HepG2 (cell line): Measurements from ENCODE around the gene PIGL.

Experiments
- BRCA1 ChIP-seq: sonication (generic); formaldehyde crosslinking; IDR thresholded peaks from 2 replicates; pipeline ENCODE4 v1.4.0; 2020; ENCODE audit warnings: missing genetic modification reagents
- CREB1 ChIP-seq, 2 experiments: fragments of 450-650 bp in 1 of 2; IDR thresholded peaks; 2 replicates each; pipeline ENCODE4 v1.6.1; 2016 to 2017; ENCODE audit warnings: control low read depth in 1 of 2, mild to moderate bottlenecking in 1 of 2, missing compliant biosample characterization in 1 of 2, missing genetic modification characterization in 1 of 2
- CTCF ChIP-seq: sonication (generic); formaldehyde crosslinking; IDR thresholded peaks from 2 replicates; pipeline ENCODE4 v1.5.0; 2020; ENCODE audit warnings: mild to moderate bottlenecking, missing genetic modification reagents, moderate library complexity
- E2F5 ChIP-seq: sonication (generic); formaldehyde crosslinking; conservative IDR thresholded peaks from 2 replicates; pipeline ENCODE4 v1.4.0; 2020; ENCODE audit warnings: missing genetic modification reagents
- EZH2 ChIP-seq: conservative IDR thresholded peaks from 2 replicates; pipeline ENCODE4 v1.6.1; 2012; ENCODE audit warnings: mild to moderate bottlenecking, low read depth, low read length, moderate library complexity
- NR2F1 ChIP-seq, 2 experiments: fragments of 450-650 bp in 1 of 2; formaldehyde crosslinking in 1 of 2; IDR thresholded peaks; 2 replicates each; pipeline versions ENCODE4 v1.5.0 to v1.6.1; 2016 to 2020; ENCODE audit warnings: mild to moderate bottlenecking in 1 of 2, missing compliant biosample characterization in 1 of 2, missing genetic modification reagents in 1 of 2, moderate library complexity in 1 of 2
- PAXIP1 ChIP-seq: sonication (generic); formaldehyde crosslinking; conservative IDR thresholded peaks from 2 replicates; pipeline ENCODE4 v1.4.0; 2020; ENCODE audit warnings: mild to moderate bottlenecking, missing genetic modification reagents, moderate library complexity
- POLR2A ChIP-seq, 2 experiments: IDR thresholded peaks; 2 replicates each; pipeline ENCODE4 v1.6.1; 2011; ENCODE audit warnings: low read depth in 2 of 2, low read length in 2 of 2, mild to moderate bottlenecking in 1 of 2, moderate library complexity in 1 of 2; ENCODE audit not compliant: insufficient read depth in 1 of 2
- ZNF543 ChIP-seq: sonication (generic); formaldehyde crosslinking; IDR thresholded peaks from 2 replicates; pipeline ENCODE4 v1.4.0; 2020; ENCODE audit warnings: mild to moderate bottlenecking, missing genetic modification reagents

GRCh38 chr17:16239931-16240330 lies 22.9 kb downstream of the PIGL start:
- TF ChIP-seq POLR2A (IDR thresholded peaks at IDR 0.05; ENCODE audit: insufficient read depth in 1 of 2, low read depth in 2 of 2, low read length in 2 of 2) = no peak
- no peak for TF ChIP-seq ZNF543 (CRISPR knock-in tag)
- TF ChIP-seq PAXIP1 (CRISPR knock-in tag) = no peak
- no peak for TF ChIP-seq CTCF (CRISPR knock-in tag)
- no peak for TF ChIP-seq BRCA1
- TF ChIP-seq CREB1 (IDR thresholded peaks at IDR 0.05) = no peak
- TF ChIP-seq CREB1 (CRISPR knock-in tag; IDR thresholded peaks at IDR 0.05) = no peak
- TF ChIP-seq E2F5 = no peak
- TF ChIP-seq EZH2 = no peak
- TF ChIP-seq NR2F1 (CRISPR knock-in tag; IDR thresholded peaks at IDR 0.05) = no peak
